Smooth muscle cell (in vitro differentiated cells): ENCODE measurements around the gene PLBD1. TPM values are rescaled to one million over a fixed set of nuclear protein-coding genes. Genes with fewer than 3 reads are reported as not detected.

Experiments used
- DNase-seq: peaks from one replicate; lab custom pipeline; 2025; ENCODE audit not compliant: unreplicated experiment; lab: John Stamatoyannopoulos, UW
- H2AFZ ChIP-seq: fragments of 200-600 bp; sonication (generic); 2 replicates; pipeline ENCODE4 v1.6.0; 2016; ENCODE audit warnings: antibody characterized with exemption, low read depth, mild to moderate bottlenecking
- H3F3A ChIP-seq: fragments of 200-600 bp; sonication (generic); 2 replicates; pipeline ENCODE4 v1.6.0; 2017; ENCODE audit warnings: antibody characterized with exemption, low read depth
- H3K27ac ChIP-seq: fragments of 200-600 bp; sonication (generic); 2 replicates; pipeline ENCODE4 v1.5.1; 2016; ENCODE audit warnings: low read depth, mild to moderate bottlenecking
- H3K27me3 ChIP-seq: fragments of 200-600 bp; sonication (generic); 2 replicates; pipeline ENCODE4 v1.6.1; 2016; ENCODE audit warnings: low read depth, mild to moderate bottlenecking
- H3K36me3 ChIP-seq: fragments of 200-600 bp; sonication (generic); 2 replicates; pipeline ENCODE4 v1.5.1; 2016; ENCODE audit warnings: low read depth
- H3K4me1 ChIP-seq: fragments of 200-600 bp; sonication (generic); 2 replicates; pipeline ENCODE4 v1.5.1; 2016; ENCODE audit warnings: low read depth
- H3K4me2 ChIP-seq: fragments of 200-600 bp; sonication (generic); 2 replicates; pipeline ENCODE4 v1.6.0; 2016; ENCODE audit warnings: mild to moderate bottlenecking
- H3K4me3 ChIP-seq: fragments of 200-600 bp; sonication (generic); 2 replicates; pipeline ENCODE4 v1.5.1; 2016; ENCODE audit warnings: mild to moderate bottlenecking
- H3K79me2 ChIP-seq: fragments of 200-600 bp; sonication (generic); 2 replicates; pipeline ENCODE4 v1.6.0; 2016; ENCODE audit warnings: low read depth, mild to moderate bottlenecking
- H3K9ac ChIP-seq: fragments of 200-600 bp; sonication (generic); 2 replicates; pipeline ENCODE4 v1.6.0; 2016; ENCODE audit warnings: low read depth
- H3K9me3 ChIP-seq: fragments of 200-600 bp; sonication (generic); replicated peaks from 2 replicates; pipeline ENCODE4 v1.5.1; 2016; ENCODE audit warnings: low read depth
- H4K20me1 ChIP-seq: fragments of 200-600 bp; sonication (generic); 2 replicates; pipeline ENCODE4 v1.6.0; 2016; ENCODE audit warnings: low read depth
- WGBS: methylation state at CpG from one replicate; pipeline ENCODE4 v1.1.7; 2016; ENCODE audit warnings: low lambda C conversion rate; 5-methylcytosine and 5-hydroxymethylcytosine counted together
- polyA plus RNA-seq: library from polyadenylated mRNA; unstranded; fragments of >200 nt; fragmentation: Nextera tagmentation; extraction: Ambion mirVana; gene quantifications from 2 replicates; pipeline ENCODE4 v1.2.1, GENCODE V29; 2016
- total RNA-seq: library from RNA; depleted of rRNA; stranded (reverse); fragments of >200 nt; gene quantifications from 2 replicates; pipeline ENCODE4 v1.2.3, GENCODE V29; 2014
- TF ChIP-seq, protein P1 (sequence below): fragments of 200-600 bp; sonication (generic); IDR thresholded peaks from 2 replicates; pipeline ENCODE4 v1.5.1; 2017; ENCODE audit warnings: borderline replicate concordance, mild to moderate bottlenecking, antibody characterized with exemption; ENCODE audit not compliant: insufficient read depth, poor library complexity, severe bottlenecking

PLBD1 gene
- total and polyA plus RNA-seq, 2 experiments from 2014 or later, result 14.1 to 19.9 TPM

DNA sequence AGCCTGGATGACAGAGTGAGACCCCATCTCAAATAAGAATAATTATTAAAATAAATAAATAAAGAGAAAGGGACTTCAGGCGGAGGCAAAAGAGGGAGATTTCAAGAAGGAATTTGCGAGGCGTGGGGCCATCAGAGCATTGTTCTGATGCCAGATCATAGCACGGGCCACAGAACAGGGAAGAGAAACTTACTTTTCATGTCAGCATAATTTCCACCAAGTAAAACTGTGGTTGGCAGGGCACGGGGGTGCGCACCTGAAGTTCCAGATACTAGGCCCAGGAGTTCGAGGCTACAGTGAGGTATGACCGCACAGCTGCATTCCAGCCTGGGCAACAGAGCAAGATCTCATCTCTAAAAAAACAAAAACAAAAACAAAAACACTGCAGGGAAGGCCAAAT lies 11.0 kb upstream of the PLBD1 start:
- WGBS, result 95% methylated on average over 8 of the region's 8 CpGs
- TF ChIP-seq, protein P1, sequence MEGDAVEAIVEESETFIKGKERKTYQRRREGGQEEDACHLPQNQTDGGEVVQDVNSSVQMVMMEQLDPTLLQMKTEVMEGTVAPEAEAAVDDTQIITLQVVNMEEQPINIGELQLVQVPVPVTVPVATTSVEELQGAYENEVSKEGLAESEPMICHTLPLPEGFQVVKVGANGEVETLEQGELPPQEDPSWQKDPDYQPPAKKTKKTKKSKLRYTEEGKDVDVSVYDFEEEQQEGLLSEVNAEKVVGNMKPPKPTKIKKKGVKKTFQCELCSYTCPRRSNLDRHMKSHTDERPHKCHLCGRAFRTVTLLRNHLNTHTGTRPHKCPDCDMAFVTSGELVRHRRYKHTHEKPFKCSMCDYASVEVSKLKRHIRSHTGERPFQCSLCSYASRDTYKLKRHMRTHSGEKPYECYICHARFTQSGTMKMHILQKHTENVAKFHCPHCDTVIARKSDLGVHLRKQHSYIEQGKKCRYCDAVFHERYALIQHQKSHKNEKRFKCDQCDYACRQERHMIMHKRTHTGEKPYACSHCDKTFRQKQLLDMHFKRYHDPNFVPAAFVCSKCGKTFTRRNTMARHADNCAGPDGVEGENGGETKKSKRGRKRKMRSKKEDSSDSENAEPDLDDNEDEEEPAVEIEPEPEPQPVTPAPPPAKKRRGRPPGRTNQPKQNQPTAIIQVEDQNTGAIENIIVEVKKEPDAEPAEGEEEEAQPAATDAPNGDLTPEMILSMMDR, result no peak
- no peak overlapping the region for H2AFZ ChIP-seq
- H3F3A ChIP-seq, result no peaks in the 10 kb centered on the region
- H4K20me1 ChIP-seq, result no peaks in the 10 kb centered on the region
- H3K27ac ChIP-seq, result no peak overlapping the region
- no peak overlapping the region for H3K4me3 ChIP-seq
- H3K36me3 ChIP-seq, result no peaks in the 10 kb centered on the region
- no peaks in the 10 kb centered on the region for H3K9me3 ChIP-seq
- no peaks in the 10 kb centered on the region for H3K4me1 ChIP-seq
- no peak overlapping the region for H3K4me2 ChIP-seq
- DNase-seq, result no peak
- H3K79me2 ChIP-seq, result no peaks in the 10 kb centered on the region
- no peak overlapping the region for H3K9ac ChIP-seq
- no peaks in the 10 kb centered on the region for H3K27me3 ChIP-seq

DNA sequence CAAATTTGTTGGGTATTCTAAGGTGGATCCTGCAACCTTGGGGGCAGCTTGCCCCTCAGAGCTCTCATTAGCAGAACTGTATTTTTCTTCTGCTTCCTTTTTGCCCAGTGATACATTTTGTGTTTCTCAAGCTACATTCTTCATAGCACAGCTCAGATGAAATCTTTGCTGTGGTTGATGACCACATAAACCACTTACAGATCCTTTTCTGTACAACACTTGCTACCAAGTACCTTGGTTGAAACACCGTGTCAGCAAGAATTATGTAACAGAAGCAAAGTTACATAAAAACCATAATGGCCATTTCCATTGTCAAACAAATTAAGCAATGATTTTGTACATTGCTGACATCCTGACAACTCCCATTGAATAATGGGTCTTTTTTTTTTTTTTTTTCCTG lies 9.7 kb upstream of the PLBD1 start:
- no peaks in the 10 kb centered on the region for H3K9me3 ChIP-seq
- TF ChIP-seq, protein P1, result no peak
- no peaks in the 10 kb centered on the region for H3F3A ChIP-seq
- H3K4me1 ChIP-seq, result no peaks in the 10 kb centered on the region
- no peaks in the 10 kb centered on the region for H3K79me2 ChIP-seq
- H3K4me3 ChIP-seq, result no peak overlapping the region
- H3K9ac ChIP-seq, result no peak overlapping the region
- H4K20me1 ChIP-seq, result no peaks in the 10 kb centered on the region
- WGBS, result 13% methylated on average over 1 of the region's 1 CpG
- no peaks in the 10 kb centered on the region for H3K36me3 ChIP-seq
- DNase-seq, result no peak
- H2AFZ ChIP-seq, result no peak overlapping the region
- H3K4me2 ChIP-seq, result no peak overlapping the region
- no peak overlapping the region for H3K27ac ChIP-seq
- H3K27me3 ChIP-seq, result no peaks in the 10 kb centered on the region

DNA sequence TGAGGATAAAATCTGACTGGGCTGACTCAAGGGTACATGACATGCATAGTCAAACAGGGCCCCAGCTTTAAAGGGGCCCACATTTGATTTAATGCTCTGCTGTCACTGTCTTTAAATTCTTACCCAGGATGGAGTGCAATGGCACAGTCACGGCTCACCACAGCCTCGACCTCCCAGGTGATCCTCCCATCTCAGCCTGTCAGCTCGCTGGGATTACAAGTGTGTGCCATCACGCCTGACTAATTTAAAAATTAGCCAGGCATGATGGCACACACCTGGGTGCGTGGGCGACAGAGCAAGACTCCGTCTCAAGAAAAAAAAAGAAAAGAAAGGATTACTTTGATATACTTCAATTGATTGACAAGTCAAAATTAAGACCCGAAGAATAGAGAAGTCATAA lies 9.2 kb upstream of the PLBD1 start:
- no peaks in the 10 kb centered on the region for H3K4me1 ChIP-seq
- no peaks in the 10 kb centered on the region for H3K36me3 ChIP-seq
- no peak overlapping the region for H3K4me2 ChIP-seq
- H3K4me3 ChIP-seq, result no peak overlapping the region
- H3K27ac ChIP-seq, result no peak overlapping the region
- TF ChIP-seq, protein P1, result no peak
- 82% methylated on average over 8 of the region's 8 CpGs for WGBS
- no peaks in the 10 kb centered on the region for H3K9me3 ChIP-seq
- H2AFZ ChIP-seq, result no peak overlapping the region
- H3K9ac ChIP-seq, result no peak overlapping the region
- H3F3A ChIP-seq, result no peaks in the 10 kb centered on the region
- H3K79me2 ChIP-seq, result no peaks in the 10 kb centered on the region
- H4K20me1 ChIP-seq, result no peaks in the 10 kb centered on the region
- no peaks in the 10 kb centered on the region for H3K27me3 ChIP-seq
- no peak for DNase-seq

DNA sequence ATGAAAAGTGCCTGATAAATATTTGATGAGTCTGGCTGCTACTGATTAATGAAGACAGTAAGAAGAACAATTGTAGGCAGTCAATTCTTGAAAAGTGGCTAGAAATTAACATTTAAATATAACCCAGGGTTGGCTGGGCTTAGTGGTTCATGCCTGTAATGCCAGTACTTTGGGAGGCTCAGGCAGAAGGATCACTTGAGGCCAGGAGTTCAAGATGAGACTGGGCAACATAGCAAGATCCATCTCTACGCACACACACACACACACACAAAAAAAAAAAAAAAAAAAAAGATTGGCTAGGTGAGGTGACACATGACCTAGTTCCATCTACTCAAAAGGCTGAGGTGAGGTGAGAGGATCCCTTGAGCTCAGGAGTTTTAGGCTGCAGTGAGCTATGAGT lies 7.9 kb upstream of the PLBD1 start:
- no peaks in the 10 kb centered on the region for H3K27me3 ChIP-seq
- H3K36me3 ChIP-seq, result no peaks in the 10 kb centered on the region
- H3K4me1 ChIP-seq, result no peaks in the 10 kb centered on the region
- no peaks in the 10 kb centered on the region for H3F3A ChIP-seq
- H3K9me3 ChIP-seq, result no peaks in the 10 kb centered on the region
- no peaks in the 10 kb centered on the region for H3K79me2 ChIP-seq
- no peak overlapping the region for H3K9ac ChIP-seq
- H2AFZ ChIP-seq, result no peak overlapping the region
- H3K27ac ChIP-seq, result no peak overlapping the region
- 100% methylated on average over 1 of the region's 1 CpG for WGBS
- DNase-seq, result no peak
- no peaks in the 10 kb centered on the region for H4K20me1 ChIP-seq
- TF ChIP-seq, protein P1, result no peak
- H3K4me2 ChIP-seq, result no peak overlapping the region
- no peak overlapping the region for H3K4me3 ChIP-seq
